K562 (cell line): ENCODE measurements around the gene RIPOR2. TPM values are rescaled to one million over a fixed set of nuclear protein-coding genes. Genes with fewer than 3 reads are reported as not detected.

Experiments
- DEAF1 ChIP-seq: fragments of 450-650 bp; formaldehyde crosslinking; IDR thresholded peaks from 2 replicates; pipeline ENCODE4 v1.4.0; 2020; ENCODE audit warnings: mild to moderate bottlenecking, moderate library complexity
- MLLT1 ChIP-seq, 2 experiments: fragments of 450-650 bp; IDR thresholded peaks; 2 replicates each; pipeline ENCODE4 v1.6.1; 2016
- NFIX ChIP-seq: fragments of 250-450 bp; sonication (Bioruptor Pico); IDR thresholded peaks from 2 replicates; pipeline ENCODE4 v1.4.0; 2020; ENCODE audit warnings: low read depth, mild to moderate bottlenecking, moderate library complexity
- NONO ChIP-seq, 2 experiments: fragments of 200-400 bp in 1 of 2; fragments of 450-650 bp in 1 of 2; formaldehyde crosslinking in 1 of 2; IDR thresholded peaks; 2 replicates each; pipeline ENCODE4 v1.6.1; 2017; ENCODE audit warnings: low read depth in 2 of 2, mild to moderate bottlenecking in 2 of 2, moderate library complexity in 2 of 2, low read length in 1 of 2
- PHTF2 ChIP-seq: fragments of 250-450 bp; sonication (Bioruptor Pico); IDR thresholded peaks from 2 replicates; pipeline ENCODE4 v1.5.0; 2021; ENCODE audit warnings: mild to moderate bottlenecking
- ZNF143 ChIP-seq: sonication (generic); formaldehyde crosslinking; IDR thresholded peaks from 2 replicates; pipeline ENCODE4 v1.9.0; 2022; ENCODE audit warnings: mild to moderate bottlenecking, missing genetic modification reagents
- ZNF318 ChIP-seq, 2 experiments: fragments of 450-650 bp; IDR thresholded peaks; 2 replicates each; pipeline ENCODE4 v1.6.1; 2016; ENCODE audit warnings: mild to moderate bottlenecking in 2 of 2, borderline replicate concordance in 1 of 2, low read depth in 1 of 2, moderate library complexity in 1 of 2
- ZNF395 ChIP-seq: fragments of 200-800 bp; sonication (Bioruptor generic); IDR thresholded peaks from 2 replicates; pipeline ENCODE4 v1.6.1; 2017; ENCODE audit warnings: missing genetic modification characterization, missing compliant biosample characterization
- polyA plus RNA-seq, 8 experiments: library from polyadenylated mRNA; depleted of rRNA in 4 of 8; stranded (reverse) in 5 of 8; unstranded in 3 of 8; fragments of >200 nt; fragmentation: Nextera tagmentation in 2 of 8; fragmentation: Illumina TruSeq in 1 of 8; extraction: Ambion mirVana in 2 of 8; extraction: Trizol in 1 of 8; gene quantifications; 2 replicates each; pipeline versions ENCODE4 v1.2.1 to v1.2.3, GENCODE V29; 2011 to 2014; ENCODE audit warnings: inconsistent platforms in 1 of 8, missing spikeins in 1 of 8
- total RNA-seq, 7 experiments: library from RNA; depleted of rRNA in 6 of 7; stranded (reverse); fragments of >200 nt in 6 of 7; fragmentation: Illumina TruSeq in 2 of 7; extraction: Trizol in 2 of 7; gene quantifications; 2 replicates each; pipeline versions ENCODE4 v1.2.1 to v1.2.3, GENCODE V29; 2011 to 2021; ENCODE audit warnings: low replicate concordance in 1 of 7

The RIPOR2 gene
- total and polyA plus RNA-seq, 9 of the 15 experiments (the other 6 are each of a cell fraction or from before 2014, with no cell fraction given), result 0.04 to 1.0 (median 0.47) TPM; not detected in 2

GRCh38 chr6:24809728-24810127 lies 126.0 kb downstream of the RIPOR2 start (continued):
- no peak for TF ChIP-seq ZNF318 (IDR thresholded peaks at IDR 0.05; ENCODE audit: borderline replicate concordance in 1 of 2, low read depth in 1 of 2)
- TF ChIP-seq NONO (IDR thresholded peaks at IDR 0.05; ENCODE audit: low read depth in 2 of 2, low read length in 1 of 2), result no peak
- TF ChIP-seq PHTF2 (CRISPR knock-in tag), result no peak
- TF ChIP-seq ZNF143 (CRISPR knock-in tag), result no peak
- TF ChIP-seq MLLT1 (IDR thresholded peaks at IDR 0.05), result no peak
- no peak for TF ChIP-seq ZNF395 (CRISPR knock-in tag)
- TF ChIP-seq DEAF1 (CRISPR knock-in tag), result no peak
- no peak for TF ChIP-seq NFIX
